Inflammatory macrophage treated with lipopolysaccharide for 4 hours (primary cell): ENCODE measurements around the gene GPX8.
A peak's percentile ranks its signal among the peaks of the same experiment; 100 is the strongest.

Source experiments
- DNase-seq: peaks from one replicate; pipeline ENCODE4 v3.0.0-alpha.2; 2020

Gene GPX8

GRCh38 chr5:55172937-55173686 is 13.1 kb downstream of the GPX8 start, which contains the start of gene CDC20B:
Gene CDC20B (minus strand): TSS chr5:55173177. CDS start chr5:55173000, 177 bp downstream.
- peak; percentile 78 for DNase-seq

GRCh38 chr5:55173687-55174230 is 13.8 kb downstream of the GPX8 start:
- DNase-seq = no peak

GRCh38 chr5:55175781-55176175 is 15.8 kb downstream of the GPX8 start:
- DNase-seq = no peak

- peak; percentile 24 for DNase-seq
Measured at GRCh38 chr5:55176176-55176818, 16.3 kb downstream of the GPX8 start.

- peak; percentile 18 for DNase-seq
Measured at GRCh38 chr5:55177078-55177477, 17.1 kb downstream of the GPX8 start.

- DNase-seq = no peak
Measured at GRCh38 chr5:55180016-55180415, 20.0 kb downstream of the GPX8 start.

- no peak for DNase-seq
Measured at GRCh38 chr5:55187370-55187769, 27.4 kb downstream of the GPX8 start.

GRCh38 chr5:55188656-55189540 is 28.9 kb downstream of the GPX8 start:
- no peak for DNase-seq

GRCh38 chr5:55191165-55191564 is 31.2 kb downstream of the GPX8 start:
- DNase-seq = no peak

GRCh38 chr5:55205001-55205400 is 45.0 kb downstream of the GPX8 start:
- no peak for DNase-seq

- no peak for DNase-seq
Measured at GRCh38 chr5:55211184-55211874, 51.4 kb downstream of the GPX8 start.
